ENCODE results near the gene CLEC4C.
A peak's percentile ranks its signal among the peaks of the same experiment; 100 is the strongest.
"Not testable (repeated sequence)": the region's sequence is repeated elsewhere in the genome, so short reads cannot be mapped to it uniquely, and the experiment has no call there.

The CLEC4C gene

DNA sequence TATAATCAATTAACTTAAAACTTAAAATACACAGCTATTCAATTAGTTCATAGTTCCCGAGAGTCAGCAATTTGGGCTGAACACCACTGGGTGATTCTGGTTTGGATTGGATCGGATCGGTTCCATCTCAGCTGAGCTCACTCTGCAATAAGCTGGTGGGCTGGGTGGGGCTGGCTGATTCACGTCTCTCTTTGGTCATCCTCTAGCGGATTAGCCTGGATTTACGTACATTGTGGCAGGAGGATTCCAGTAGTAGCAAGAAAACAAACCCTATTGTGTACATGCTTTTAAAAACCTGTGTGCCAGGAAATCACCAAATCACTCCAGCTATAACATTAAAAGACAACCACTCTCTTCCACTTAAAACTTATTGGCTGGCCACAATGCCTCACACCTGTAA is 3.2 kb upstream of the CLEC4C start:
- H3K4me3 ChIP-seq (ENCODE audit: control insufficient read depth, low read depth, low read length), result no peak overlapping the region
- no peak for DNase-seq (ENCODE audit: low read depth)
- TF ChIP-seq, protein P1, sequence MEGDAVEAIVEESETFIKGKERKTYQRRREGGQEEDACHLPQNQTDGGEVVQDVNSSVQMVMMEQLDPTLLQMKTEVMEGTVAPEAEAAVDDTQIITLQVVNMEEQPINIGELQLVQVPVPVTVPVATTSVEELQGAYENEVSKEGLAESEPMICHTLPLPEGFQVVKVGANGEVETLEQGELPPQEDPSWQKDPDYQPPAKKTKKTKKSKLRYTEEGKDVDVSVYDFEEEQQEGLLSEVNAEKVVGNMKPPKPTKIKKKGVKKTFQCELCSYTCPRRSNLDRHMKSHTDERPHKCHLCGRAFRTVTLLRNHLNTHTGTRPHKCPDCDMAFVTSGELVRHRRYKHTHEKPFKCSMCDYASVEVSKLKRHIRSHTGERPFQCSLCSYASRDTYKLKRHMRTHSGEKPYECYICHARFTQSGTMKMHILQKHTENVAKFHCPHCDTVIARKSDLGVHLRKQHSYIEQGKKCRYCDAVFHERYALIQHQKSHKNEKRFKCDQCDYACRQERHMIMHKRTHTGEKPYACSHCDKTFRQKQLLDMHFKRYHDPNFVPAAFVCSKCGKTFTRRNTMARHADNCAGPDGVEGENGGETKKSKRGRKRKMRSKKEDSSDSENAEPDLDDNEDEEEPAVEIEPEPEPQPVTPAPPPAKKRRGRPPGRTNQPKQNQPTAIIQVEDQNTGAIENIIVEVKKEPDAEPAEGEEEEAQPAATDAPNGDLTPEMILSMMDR (conservative IDR thresholded peaks at IDR 0.05; ENCODE audit: control insufficient read depth, insufficient read depth, low read depth, low read length), result no peak

- no peak for DNase-seq (ENCODE audit: low read depth)
- H3K4me3 ChIP-seq (ENCODE audit: control insufficient read depth, low read depth, low read length), result no peak overlapping the region
- TF ChIP-seq, protein P1 (conservative IDR thresholded peaks at IDR 0.05; ENCODE audit: control insufficient read depth, insufficient read depth, low read depth, low read length), result no peak
Observed at GRCh38 chr12:7749442-7749841, 2.3 kb upstream of the CLEC4C start.

DNA sequence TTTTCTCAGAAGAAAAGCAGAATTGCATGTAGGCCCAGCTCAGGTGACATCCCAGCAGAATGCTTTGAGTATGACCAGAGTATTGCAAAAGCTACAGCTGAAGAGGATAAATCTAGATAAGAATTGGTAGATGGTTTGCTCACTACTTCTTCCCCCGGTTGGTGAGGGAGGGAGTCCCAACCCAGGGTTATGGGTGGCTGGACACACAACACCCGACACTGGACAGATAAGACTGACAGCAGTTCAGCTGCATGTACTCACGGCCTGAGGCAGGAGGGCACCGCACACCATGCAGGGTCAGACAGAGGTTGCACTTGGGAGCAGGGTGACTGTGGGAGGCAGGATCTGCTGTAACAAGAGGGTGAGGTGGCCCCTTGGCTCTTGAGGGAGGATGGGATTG is 1.7 kb upstream of the CLEC4C start:
- no peak overlapping the region for H3K4me3 ChIP-seq (ENCODE audit: control insufficient read depth, low read depth, low read length)
- TF ChIP-seq, protein P1 (conservative IDR thresholded peaks at IDR 0.05; ENCODE audit: control insufficient read depth, insufficient read depth, low read depth, low read length), result no peak
- DNase-seq (ENCODE audit: low read depth), result no peak

- no peak overlapping the region for H3K4me3 ChIP-seq (ENCODE audit: control insufficient read depth, low read depth, low read length)
- TF ChIP-seq, protein P1 (conservative IDR thresholded peaks at IDR 0.05; ENCODE audit: control insufficient read depth, insufficient read depth, low read depth, low read length), result no peak
- DNase-seq (ENCODE audit: low read depth), result no peak
Observed at GRCh38 chr12:7732993-7733392, 14.2 kb downstream of the CLEC4C start.

GRCh38 chr12:7731486-7731885 is 15.7 kb downstream of the CLEC4C start:
- no peak for DNase-seq (ENCODE audit: low read depth)
- TF ChIP-seq, protein P1 (conservative IDR thresholded peaks at IDR 0.05; ENCODE audit: control insufficient read depth, insufficient read depth, low read depth, low read length), result no peak
- H3K4me3 ChIP-seq (ENCODE audit: control insufficient read depth, low read depth, low read length), result no peak overlapping the region

GRCh38 chr12:7730984-7731383 is 16.2 kb downstream of the CLEC4C start:
- DNase-seq (ENCODE audit: low read depth); H3K4me3 ChIP-seq (ENCODE audit: control insufficient read depth, low read depth, low read length): not testable (repeated sequence)

- H3K4me3 ChIP-seq (ENCODE audit: control insufficient read depth, low read depth, low read length), result no peak overlapping the region
- peak; percentile 55 for DNase-seq (ENCODE audit: low read depth)
- TF ChIP-seq, protein P1 (conservative IDR thresholded peaks at IDR 0.05; ENCODE audit: control insufficient read depth, insufficient read depth, low read depth, low read length), result no peak
Observed at GRCh38 chr12:7729746-7730145, 17.4 kb downstream of the CLEC4C start.
